ACC112 (cell line): ENCODE data around the gene IKBKG.
"Not testable (repeated sequence)": the region's sequence is repeated elsewhere in the genome, so short reads cannot be mapped to it uniquely, and the experiment has no call there.

Source experiments
- H2AFZ ChIP-seq: fragments of 200-600 bp; sonication (generic); one replicate; pipeline ENCODE4 v1.6.0; 2017; ENCODE audit warnings: antibody characterized with exemption, low read length; ENCODE audit not compliant: unreplicated experiment
- H3K27ac ChIP-seq: fragments of 200-600 bp; sonication (generic); 2 replicates; pipeline ENCODE4 v1.5.1; 2014; ENCODE audit warnings: low read depth, mild to moderate bottlenecking, antibody characterized with exemption, low read length, moderate library complexity
- H3K27me3 ChIP-seq: fragments of 200-600 bp; sonication (generic); 2 replicates; pipeline ENCODE4 v1.6.1; 2014; ENCODE audit warnings: mild to moderate bottlenecking, antibody characterized with exemption, low read length, moderate library complexity, mixed read lengths; ENCODE audit not compliant: insufficient read depth
- H3K36me3 ChIP-seq: fragments of 200-600 bp; sonication (generic); 2 replicates; pipeline ENCODE4 v1.6.1; 2016; ENCODE audit warnings: mild to moderate bottlenecking, antibody characterized with exemption, low read length, moderate library complexity, mixed read lengths; ENCODE audit not compliant: insufficient read depth
- H3K4me1 ChIP-seq: fragments of 200-600 bp; sonication (generic); one replicate; pipeline ENCODE4 v1.6.1; 2016; ENCODE audit warnings: low read length, mixed read lengths; ENCODE audit not compliant: insufficient read depth, unreplicated experiment, control insufficient read depth
- H3K4me3 ChIP-seq: fragments of 200-600 bp; sonication (generic); 2 replicates; pipeline ENCODE4 v1.5.1; 2014; ENCODE audit warnings: mild to moderate bottlenecking, low read depth, low read length
- H3K79me2 ChIP-seq: fragments of 200-600 bp; sonication (generic); one replicate; pipeline ENCODE4 v1.6.0; 2016; ENCODE audit warnings: low read length; ENCODE audit not compliant: control insufficient read depth, unreplicated experiment, insufficient read depth

The IKBKG gene

GRCh38 chrX:154547245-154548027 lies at the start of gene IKBKG:
Gene IKBKG, plus strand, starts transcription at chrX:154547620. Its CDS starts 4,383 bp downstream, at chrX:154552003.
- Histone ChIP-seq H3K4me3 (peak within 1 kb of the TSS; percentile 84), H3K27me3 (no peaks in the 10 kb centered on the region), H2AFZ (peak within 1 kb of the TSS; percentile 13), H3K79me2 (peaks cover 60% of the 10 kb centered on the region), H3K4me1 (peaks cover 30% of the 10 kb centered on the region), H3K36me3 (no peaks in the 10 kb centered on the region; the same call in 1 of the 2 replicates), H3K27ac (peak within 1 kb of the TSS; percentile 90)

- H3K27me3 ChIP-seq, result not testable (repeated sequence)
Observed at GRCh38 chrX:154501423-154501822, 46.0 kb upstream of the IKBKG start.

GRCh38 chrX:154502098-154502497 lies 45.3 kb upstream of the IKBKG start:
- no peak overlapping the region for H3K27ac ChIP-seq

More at GRCh38 chrX:154501423-154501822, 46.0 kb upstream of the IKBKG start:
- H2AFZ ChIP-seq, H3K27ac ChIP-seq, H3K36me3 ChIP-seq, H3K4me3 ChIP-seq, H3K79me2 ChIP-seq: not testable (repeated sequence)
- peaks cover 16% of the 10 kb centered on the region for H3K4me1 ChIP-seq

GRCh38 chrX:154502989-154503388 lies 44.4 kb upstream of the IKBKG start:
- H3K36me3 ChIP-seq, result no peaks in the 10 kb centered on the region
- H3K27ac ChIP-seq, result no peak overlapping the region
- peaks cover 12% of the 10 kb centered on the region for H3K4me1 ChIP-seq
- no peaks in the 10 kb centered on the region for H3K79me2 ChIP-seq
- no peaks in the 10 kb centered on the region for H3K27me3 ChIP-seq
- no peak overlapping the region for H3K4me3 ChIP-seq
- H2AFZ ChIP-seq, result no peak overlapping the region

More at GRCh38 chrX:154502098-154502497, 45.3 kb upstream of the IKBKG start:
- Histone ChIP-seq H3K4me3 (no peak overlapping the region), H3K27me3 (no peaks in the 10 kb centered on the region), H3K79me2 (no peaks in the 10 kb centered on the region), H3K4me1 (peaks cover 13% of the 10 kb centered on the region), H3K36me3 (no peaks in the 10 kb centered on the region), H2AFZ (no peak overlapping the region)

- no peak overlapping the region for H2AFZ ChIP-seq
- H3K27me3 ChIP-seq, result no peaks in the 10 kb centered on the region
- H3K79me2 ChIP-seq, result no peaks in the 10 kb centered on the region
- H3K27ac ChIP-seq, result peak overlapping the region; percentile 52
- no peak overlapping the region for H3K4me3 ChIP-seq
- H3K4me1 ChIP-seq, result peaks cover 12% of the 10 kb centered on the region
- H3K36me3 ChIP-seq, result no peaks in the 10 kb centered on the region
Observed at GRCh38 chrX:154505734-154506133, 41.7 kb upstream of the IKBKG start.

GRCh38 chrX:154506483-154507332 lies 40.7 kb upstream of the IKBKG start:
- Histone ChIP-seq H3K36me3 (no peaks in the 10 kb centered on the region), H3K4me1 (peaks cover 12% of the 10 kb centered on the region), H3K79me2 (no peaks in the 10 kb centered on the region), H3K27me3 (no peaks in the 10 kb centered on the region), H3K4me3 (no peak overlapping the region), H3K27ac (no peak overlapping the region), H2AFZ (no peak overlapping the region)

- Histone ChIP-seq H3K27me3 (no peaks in the 10 kb centered on the region), H3K4me1 (peaks cover 12% of the 10 kb centered on the region), H3K27ac (no peak overlapping the region), H3K4me3 (no peak overlapping the region), H2AFZ (no peak overlapping the region), H3K79me2 (no peaks in the 10 kb centered on the region), H3K36me3 (no peaks in the 10 kb centered on the region)
Observed at GRCh38 chrX:154507673-154508383, 39.6 kb upstream of the IKBKG start.

GRCh38 chrX:154508384-154508745 lies 39.1 kb upstream of the IKBKG start:
- no peak overlapping the region for H3K27ac ChIP-seq
- no peak overlapping the region for H2AFZ ChIP-seq
- no peaks in the 10 kb centered on the region for H3K27me3 ChIP-seq
- H3K79me2 ChIP-seq, result no peaks in the 10 kb centered on the region
- H3K36me3 ChIP-seq, result no peaks in the 10 kb centered on the region
- H3K4me1 ChIP-seq, result peaks cover 12% of the 10 kb centered on the region
- H3K4me3 ChIP-seq, result no peak overlapping the region

GRCh38 chrX:154509455-154509854 lies 38.0 kb upstream of the IKBKG start:
- Histone ChIP-seq H3K36me3 (no peaks in the 10 kb centered on the region), H3K27me3 (no peaks in the 10 kb centered on the region), H2AFZ (no peak overlapping the region), H3K4me1 (peaks cover 12% of the 10 kb centered on the region), H3K27ac (no peak overlapping the region), H3K79me2 (no peaks in the 10 kb centered on the region), H3K4me3 (no peak overlapping the region)

GRCh38 chrX:154511761-154512160 lies 35.7 kb upstream of the IKBKG start:
- Histone ChIP-seq H3K4me3 (no peak overlapping the region), H3K4me1 (no peaks in the 10 kb centered on the region), H3K27me3 (no peaks in the 10 kb centered on the region), H2AFZ (no peak overlapping the region), H3K27ac (no peak overlapping the region), H3K36me3 (no peaks in the 10 kb centered on the region), H3K79me2 (peaks cover 8% of the 10 kb centered on the region)
